Liver (tissue), 9 donors: Measurements from ENCODE around the gene TMEM86B. TPM values are rescaled to one million over a fixed set of nuclear protein-coding genes. Genes with fewer than 3 reads are reported as not detected.

Source experiments
- DNase-seq: peaks from one replicate; pipeline ENCODE4 v3.0.0-alpha.2; 2017; ENCODE audit warnings: low spot score
- H3K27ac ChIP-seq, 2 donors: one replicate each; pipeline ENCODE4 v1.7.0; 2013; ENCODE audit warnings: inconsistent platforms in 2 of 2, low read length in 2 of 2, control low read depth in 1 of 2, low read depth in 1 of 2, mild to moderate bottlenecking in 1 of 2
- H3K27me3 ChIP-seq, 4 donors: one replicate each; pipeline versions ENCODE4 v1.6.1 to v1.7.0; 2013; ENCODE audit warnings: low read length in 3 of 4, inconsistent platforms in 1 of 4, mild to moderate bottlenecking in 1 of 4, moderate library complexity in 1 of 4; ENCODE audit not compliant: control insufficient read depth in 4 of 4, insufficient read depth in 4 of 4
- H3K36me3 ChIP-seq, 4 donors: one replicate each; pipeline versions ENCODE4 v1.6.1 to v1.7.0; 2013; ENCODE audit warnings: low read length in 3 of 4, mild to moderate bottlenecking in 3 of 4, low read depth in 1 of 4, moderate library complexity in 1 of 4; ENCODE audit not compliant: control insufficient read depth in 4 of 4, insufficient read depth in 3 of 4
- H3K4me1 ChIP-seq, 4 donors: one replicate each; pipeline versions ENCODE4 v1.6.1 to v1.7.0; 2013; ENCODE audit warnings: low read length in 3 of 4, mild to moderate bottlenecking in 3 of 4, moderate library complexity in 1 of 4; ENCODE audit not compliant: control insufficient read depth in 4 of 4, insufficient read depth in 4 of 4
- H3K4me3 ChIP-seq, 3 donors: one replicate each; pipeline versions ENCODE4 v1.6.1 to v1.7.0; 2013; ENCODE audit warnings: low read length in 3 of 3, control low read depth in 1 of 3, low read depth in 1 of 3, mild to moderate bottlenecking in 1 of 3
- H3K9ac ChIP-seq, 2 donors: one replicate each; pipeline ENCODE4 v1.7.0; 2013; ENCODE audit warnings: low read length in 2 of 2, mild to moderate bottlenecking in 2 of 2, moderate library complexity in 2 of 2, control low read depth in 1 of 2, low read depth in 1 of 2
- H3K9me3 ChIP-seq, 4 donors: one replicate each; pipeline versions ENCODE4 v1.6.1 to v1.7.0; 2013; ENCODE audit warnings: low read length in 3 of 4; ENCODE audit not compliant: control insufficient read depth in 4 of 4
- ATF3 ChIP-seq: IDR thresholded peaks from 2 replicates; pipeline ENCODE4 v1.6.1; 2016; ENCODE audit warnings: antibody characterized with exemption
- EGR1 ChIP-seq, 2 donors: IDR thresholded peaks; 2 replicates each; pipeline ENCODE4 v1.6.1; 2016 to 2018; ENCODE audit warnings: antibody characterized with exemption in 2 of 2, low read depth in 2 of 2
- FOXA2 ChIP-seq: IDR thresholded peaks from 2 replicates; pipeline ENCODE4 v1.6.1; 2016; ENCODE audit warnings: antibody characterized with exemption
- HNF4A ChIP-seq, 2 donors: conservative IDR thresholded peaks; 2 replicates each; pipeline ENCODE4 v1.6.1; 2016; ENCODE audit warnings: antibody characterized with exemption in 2 of 2, mild to moderate bottlenecking in 2 of 2
- JUND ChIP-seq, 2 donors: IDR thresholded peaks; 2 replicates each; pipeline ENCODE4 v1.6.1; 2016; ENCODE audit warnings: antibody characterized with exemption in 2 of 2
- NR2F2 ChIP-seq: IDR thresholded peaks from 2 replicates; pipeline ENCODE4 v1.6.1; 2016; ENCODE audit warnings: antibody characterized with exemption
- RAD21 ChIP-seq, 2 donors: IDR thresholded peaks; 2 replicates each; pipeline ENCODE4 v1.6.1; 2016; ENCODE audit warnings: antibody characterized with exemption in 2 of 2, mild to moderate bottlenecking in 2 of 2
- REST ChIP-seq: IDR thresholded peaks from 2 replicates; pipeline ENCODE4 v1.6.1; 2016; ENCODE audit warnings: antibody characterized with exemption, mild to moderate bottlenecking
- RXRA ChIP-seq, 2 donors: IDR thresholded peaks; 2 replicates each; pipeline ENCODE4 v1.6.1; 2017 to 2018; ENCODE audit warnings: antibody characterized with exemption in 2 of 2, mild to moderate bottlenecking in 1 of 2
- TAF1 ChIP-seq: conservative IDR thresholded peaks from 2 replicates; pipeline ENCODE4 v1.6.1; 2016; ENCODE audit warnings: antibody characterized with exemption, mild to moderate bottlenecking
- YY1 ChIP-seq: IDR thresholded peaks from 2 replicates; pipeline ENCODE4 v1.6.1; 2016; ENCODE audit warnings: antibody characterized with exemption, mild to moderate bottlenecking
- WGBS: extraction: QIAGEN DNeasy Blood & Tissue Kit; methylation state at CpG from one replicate; pipeline ENCODE4 v1.1.7; 2013; 5-methylcytosine and 5-hydroxymethylcytosine counted together
- polyA plus RNA-seq, 2 donors: library from polyadenylated mRNA; stranded (reverse) in 1 of 2; unstranded in 1 of 2; fragments of 200-250 nt in 1 of 2; fragments of >200 nt in 1 of 2; fragmentation: Nextera tagmentation in 1 of 2; extraction: Ambion mirVana in 1 of 2; gene quantifications; one replicate each; pipeline versions ENCODE4 v1.2.1 to v1.2.3, GENCODE V29; 2013 to 2015
- total RNA-seq, 2 donors: library from RNA; depleted of rRNA; stranded (reverse); fragments of >200 nt; gene quantifications; one replicate each; pipeline ENCODE4 v1.2.3, GENCODE V29; 2014
- TF ChIP-seq, protein P1 (sequence below): IDR thresholded peaks from 2 replicates; pipeline ENCODE4 v1.6.1; 2016; ENCODE audit warnings: antibody characterized with exemption
- donor health status: healthy.
- donor health status: healthy.
- donor health status: healthy.
- donor health status: healthy.
- donor health status: healthy.

TMEM86B gene
- total and polyA plus RNA-seq, 4 donors = 4.8 to 20.1 (median 16.6) TPM

DNA sequence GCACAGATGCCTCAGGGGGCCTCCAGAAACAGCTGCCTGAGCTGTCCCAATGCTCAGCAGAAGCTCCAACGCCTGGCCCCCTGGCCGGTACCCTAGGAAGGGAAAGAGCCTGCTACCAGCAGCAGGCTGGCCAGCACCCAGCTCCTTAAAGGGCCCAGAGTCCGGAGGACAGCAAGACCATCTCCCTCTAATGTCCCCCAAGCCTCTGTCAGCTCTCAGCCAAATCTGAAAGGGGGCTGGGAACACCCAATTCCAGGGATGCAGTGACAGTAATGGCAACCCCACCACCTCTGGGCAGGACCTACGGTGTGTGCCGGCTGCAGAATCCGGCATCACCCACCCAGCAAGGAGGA, 26.0 kb upstream of the TMEM86B start:
- peak overlapping the region; percentile 67 to 82 for H3K27ac ChIP-seq
- WGBS = 68% methylated on average over 6 of the region's 6 CpGs
- no peaks in the 10 kb centered on the region for H3K36me3 ChIP-seq
- peaks cover 2 to 59% (median 37%) of the 10 kb centered on the region in 4 donors for H3K4me1 ChIP-seq
- no peaks in the 10 kb centered on the region for H3K27me3 ChIP-seq
- no peak for DNase-seq
- peak overlapping the region in 1 of 2 donors; percentile 12 for H3K9ac ChIP-seq
- no peaks in the 10 kb centered on the region for H3K9me3 ChIP-seq
- no peak for TF ChIP-seq YY1
- no peak for TF ChIP-seq NR2F2
- TF ChIP-seq ATF3 = no peak
- TF ChIP-seq, protein P1, sequence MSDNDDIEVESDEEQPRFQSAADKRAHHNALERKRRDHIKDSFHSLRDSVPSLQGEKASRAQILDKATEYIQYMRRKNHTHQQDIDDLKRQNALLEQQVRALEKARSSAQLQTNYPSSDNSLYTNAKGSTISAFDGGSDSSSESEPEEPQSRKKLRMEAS = no peak
- TF ChIP-seq REST = no peak
- no peak for TF ChIP-seq EGR1 (IDR thresholded peaks at IDR 0.05; ENCODE audit: low read depth in 2 of 2)
- TF ChIP-seq JUND (IDR thresholded peaks at IDR 0.05) = no peak
- TF ChIP-seq FOXA2 = no peak
- H3K4me3 ChIP-seq = peak overlapping the region in 1 of 3 donors; percentile 23

- no peaks in the 10 kb centered on the region for H3K9me3 ChIP-seq
- no peak for TF ChIP-seq RAD21 (IDR thresholded peaks at IDR 0.05)
- no peak for TF ChIP-seq NR2F2
- TF ChIP-seq RXRA (IDR thresholded peaks at IDR 0.05) = no peak
- no peak for TF ChIP-seq TAF1
- no peak for TF ChIP-seq HNF4A (conservative IDR thresholded peaks at IDR 0.05)
- TF ChIP-seq EGR1 (IDR thresholded peaks at IDR 0.05; ENCODE audit: low read depth in 2 of 2) = no peak
- H3K4me1 ChIP-seq = peaks cover 2 to 56% (median 35%) of the 10 kb centered on the region in 4 donors
- peak overlapping the region in 1 of 3 donors; percentile 23 for H3K4me3 ChIP-seq
- H3K36me3 ChIP-seq = no peaks in the 10 kb centered on the region
- peak overlapping the region in 1 of 2 donors; percentile 11 for H3K9ac ChIP-seq
- WGBS = 75% methylated on average over 23 of the region's 23 CpGs
- peak overlapping the region; percentile 67 to 82 for H3K27ac ChIP-seq
- DNase-seq = no peak
- H3K27me3 ChIP-seq = no peaks in the 10 kb centered on the region
These were observed 25.5 kb upstream of the TMEM86B start for GRCh38 chr19:55253842-55254624.
